ENCODE measurements around the gene APOBEC3B.
"Not testable (repeated sequence)": the region's sequence is repeated elsewhere in the genome, so short reads cannot be mapped to it uniquely, and the experiment has no call there.

The APOBEC3B gene

GRCh38 chr22:39016592-39016991, 34.4 kb downstream of the APOBEC3B start:
- no peaks in the 10 kb centered on the region for H3K9me3 ChIP-seq (ENCODE audit: low read length)
- H3K9me2 ChIP-seq (ENCODE audit: low read depth, low read length), result no peaks in the 10 kb centered on the region
- no peak overlapping the region for H3K27ac ChIP-seq (ENCODE audit: low read depth, low read length, poor library complexity, severe bottlenecking)
- H3K27me3 ChIP-seq (ENCODE audit: insufficient read depth, low read length), result no peaks in the 10 kb centered on the region
- no peak overlapping the region for H3K4me3 ChIP-seq (ENCODE audit: low read depth, low read length, poor library complexity, severe bottlenecking)
- no peaks in the 10 kb centered on the region for H3K4me1 ChIP-seq (ENCODE audit: insufficient read depth, low read length, severe bottlenecking)
- H4K20me1 ChIP-seq (ENCODE audit: insufficient read depth, low read length), result no peaks in the 10 kb centered on the region
- H3K79me2 ChIP-seq (ENCODE audit: insufficient read depth, low read length), result no peaks in the 10 kb centered on the region
- H3K36me3 ChIP-seq (ENCODE audit: insufficient read depth, low read length), result no peaks in the 10 kb centered on the region
- no peak overlapping the region for H2AFZ ChIP-seq (ENCODE audit: low read length)
- H3F3A ChIP-seq (ENCODE audit: insufficient read depth, low read length), result no peaks in the 10 kb centered on the region
- no peak for TF ChIP-seq CTCF (IDR thresholded peaks at IDR 0.05; ENCODE audit: low read length)
- no peak for TF ChIP-seq EZH2 (IDR thresholded peaks at IDR 0.05; ENCODE audit: borderline replicate concordance, low read length)
- no peak overlapping the region for H3K9ac ChIP-seq (ENCODE audit: low read length)
- no peak overlapping the region for H3K4me2 ChIP-seq (ENCODE audit: low read length)

- Histone ChIP-seq H3K9me3 (ENCODE audit: low read length) (no peaks in the 10 kb centered on the region), H3K4me3 (ENCODE audit: low read depth, low read length, poor library complexity, severe bottlenecking) (no peak overlapping the region), H3F3A (ENCODE audit: insufficient read depth, low read length) (no peaks in the 10 kb centered on the region), H3K36me3 (ENCODE audit: insufficient read depth, low read length) (no peaks in the 10 kb centered on the region), H3K4me1 (ENCODE audit: insufficient read depth, low read length, severe bottlenecking) (no peaks in the 10 kb centered on the region), H2AFZ (ENCODE audit: low read length) (no peak overlapping the region), H3K79me2 (ENCODE audit: insufficient read depth, low read length) (no peaks in the 10 kb centered on the region), H3K9ac (ENCODE audit: low read length) (no peak overlapping the region), H3K4me2 (ENCODE audit: low read length) (no peak overlapping the region), H3K9me2 (ENCODE audit: low read depth, low read length) (no peaks in the 10 kb centered on the region), H3K27ac (ENCODE audit: low read depth, low read length, poor library complexity, severe bottlenecking) (no peak overlapping the region), H3K27me3 (ENCODE audit: insufficient read depth, low read length) (no peaks in the 10 kb centered on the region), H4K20me1 (ENCODE audit: insufficient read depth, low read length) (no peaks in the 10 kb centered on the region)
- TF ChIP-seq CTCF (IDR thresholded peaks at IDR 0.05; ENCODE audit: low read length) (no peak), EZH2 (IDR thresholded peaks at IDR 0.05; ENCODE audit: borderline replicate concordance, low read length) (no peak)
Measured at GRCh38 chr22:39017596-39018365, 35.6 kb downstream of the APOBEC3B start.

DNA sequence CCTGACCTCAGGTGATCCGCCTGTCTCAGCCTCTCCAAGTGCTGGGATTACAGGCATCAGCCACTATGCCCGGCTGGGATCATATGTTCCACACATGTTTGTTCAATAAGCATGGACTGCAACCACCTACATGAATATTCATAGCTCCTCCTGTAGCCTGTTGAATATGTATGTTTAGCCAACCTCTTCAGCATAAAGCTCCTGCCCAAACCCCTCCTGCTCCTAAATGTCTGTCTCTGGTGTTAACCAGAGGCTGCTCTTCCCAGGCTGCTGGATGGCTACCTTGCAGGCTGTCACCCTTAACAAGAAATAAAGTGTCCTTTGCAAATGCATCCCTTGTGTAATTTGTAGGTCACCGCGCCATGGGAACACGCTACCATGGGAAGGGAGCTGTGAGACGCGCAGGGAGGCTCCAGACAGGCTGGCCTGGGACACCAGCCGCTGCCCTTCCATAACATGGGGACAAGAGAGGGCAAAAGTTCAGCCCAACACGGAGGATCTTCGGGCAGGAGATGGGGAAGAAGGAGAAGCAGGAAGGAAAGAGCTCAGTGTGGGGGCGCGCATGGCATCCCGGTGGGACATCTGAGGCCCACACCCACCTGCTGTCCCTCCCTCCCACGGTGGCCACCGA, 38.0 kb downstream of the APOBEC3B start:
- not testable (repeated sequence) for H3K27ac ChIP-seq (ENCODE audit: low read depth, low read length, poor library complexity, severe bottlenecking); H3K4me2 ChIP-seq (ENCODE audit: low read length); H3K9me3 ChIP-seq (ENCODE audit: low read length)

More for the DNA sequence above, 38.0 kb downstream of the APOBEC3B start:
- H4K20me1 ChIP-seq (ENCODE audit: insufficient read depth, low read length); H3K9ac ChIP-seq (ENCODE audit: low read length); H3K36me3 ChIP-seq (ENCODE audit: insufficient read depth, low read length); H3F3A ChIP-seq (ENCODE audit: insufficient read depth, low read length); H3K4me3 ChIP-seq (ENCODE audit: low read depth, low read length, poor library complexity, severe bottlenecking); H3K27me3 ChIP-seq (ENCODE audit: insufficient read depth, low read length); H3K79me2 ChIP-seq (ENCODE audit: insufficient read depth, low read length); H3K4me1 ChIP-seq (ENCODE audit: insufficient read depth, low read length, severe bottlenecking); H3K9me2 ChIP-seq (ENCODE audit: low read depth, low read length); H2AFZ ChIP-seq (ENCODE audit: low read length): not testable (repeated sequence)

Measured in OCI-LY1 (cell line).